Measurements from ENCODE around the gene ATXN1.

The ATXN1 gene

DNA sequence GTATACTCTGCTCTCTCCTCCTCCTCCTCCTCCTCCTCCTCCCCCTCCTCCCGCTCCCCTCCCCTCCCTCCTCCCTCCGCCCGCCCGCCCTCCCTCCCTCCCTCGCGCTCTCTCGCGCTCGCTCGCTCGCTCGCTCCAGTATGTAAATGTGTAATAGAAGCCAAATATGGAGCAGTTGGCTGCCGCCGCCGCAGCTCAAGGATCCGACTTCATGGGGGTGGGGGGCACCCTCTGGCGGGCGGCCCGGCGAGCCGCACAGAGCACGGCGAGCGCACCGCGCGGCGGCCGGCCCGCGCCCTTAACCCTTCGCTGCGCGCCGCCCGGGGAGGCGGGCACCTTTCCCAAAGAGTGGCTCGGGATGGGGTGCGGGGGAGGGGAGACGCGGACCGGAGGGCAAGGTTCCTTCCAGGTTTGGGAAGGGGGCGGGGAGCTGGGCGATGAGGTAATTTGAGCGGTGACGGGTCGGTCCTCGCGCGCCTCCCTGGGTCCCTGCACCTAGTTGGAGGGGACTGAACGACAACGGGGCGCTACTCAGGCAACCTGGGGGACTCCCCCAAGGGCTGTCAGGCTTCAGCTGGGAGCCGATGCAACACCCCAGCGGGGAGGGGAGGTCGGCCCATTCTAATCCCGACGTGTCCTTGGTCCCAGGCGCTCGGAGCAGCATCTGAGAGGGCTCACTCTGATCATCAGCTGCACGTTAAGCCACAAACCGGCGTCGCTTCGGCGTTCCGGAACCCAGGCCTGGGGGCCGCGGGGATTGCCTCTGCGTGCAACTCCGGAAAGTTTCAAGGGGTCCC, 409 bp upstream of the ATXN1 start:
- peak; percentile 76 for DNase-seq

DNA sequence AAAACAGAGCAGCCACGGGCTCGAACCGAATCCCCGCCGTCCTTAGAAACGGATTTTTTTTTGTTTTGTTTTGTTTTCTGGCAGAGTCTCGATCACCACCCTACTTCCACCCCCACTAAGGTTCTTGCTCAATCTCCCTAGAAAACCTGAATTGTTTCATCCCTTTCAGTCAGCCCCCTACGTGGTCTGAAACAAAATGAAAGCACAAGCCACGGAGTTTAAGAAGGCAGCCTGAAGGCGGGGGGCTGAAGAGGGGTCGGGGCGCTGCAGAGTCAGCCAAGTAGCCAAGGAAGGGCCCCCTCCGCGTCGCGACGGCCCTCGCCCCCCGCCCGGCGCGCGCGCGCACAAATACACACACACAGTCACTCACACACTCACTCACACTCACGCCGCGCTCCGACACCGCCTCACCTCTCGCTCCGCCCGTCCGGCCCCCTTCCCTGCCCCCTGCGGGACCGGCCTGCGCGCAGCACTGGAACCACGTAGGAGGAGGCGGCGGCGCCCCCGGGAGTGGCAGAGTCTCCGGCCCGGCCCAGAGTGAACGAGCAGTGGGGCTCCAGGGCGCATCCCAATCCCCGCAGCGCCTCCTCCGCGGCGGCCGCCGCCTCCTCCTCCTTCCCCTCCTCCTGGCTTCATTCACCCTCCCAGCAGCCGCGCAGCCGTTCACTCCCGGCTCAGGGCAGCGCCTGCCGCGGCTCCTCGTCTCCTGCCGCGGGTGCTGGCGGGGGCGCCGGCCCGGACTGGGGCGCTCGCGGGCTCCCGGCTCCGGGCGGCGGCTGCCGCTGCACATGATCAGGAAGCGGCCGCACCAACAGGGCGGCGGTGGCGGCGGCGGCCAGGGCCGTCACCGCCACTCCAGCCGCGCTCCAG, 1.4 kb downstream of the ATXN1 start:
- DNase-seq, result peak; percentile 60

DNA sequence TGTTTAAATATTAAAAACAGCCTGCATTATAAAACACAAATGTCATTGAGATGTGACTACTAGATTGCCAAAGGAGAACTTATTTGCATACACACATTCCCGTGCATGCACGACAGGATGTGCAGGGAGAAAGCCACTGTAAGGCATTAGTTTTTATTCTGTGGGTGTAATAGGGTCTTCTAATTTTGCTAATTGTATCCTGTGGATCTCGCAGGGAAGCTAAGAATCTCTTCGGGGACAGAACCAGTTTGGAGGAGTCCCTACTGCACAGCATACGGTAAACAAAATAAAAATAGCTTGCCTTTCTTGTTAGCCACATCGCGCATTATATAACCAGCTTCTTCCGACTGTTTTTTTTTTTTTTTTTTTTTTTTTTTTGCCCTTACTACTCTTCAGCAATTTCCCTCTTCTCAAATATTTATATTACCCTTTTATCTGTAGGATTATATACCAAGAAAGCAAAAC, 2.0 kb downstream of the ATXN1 start:
- DNase-seq, result no peak

DNA sequence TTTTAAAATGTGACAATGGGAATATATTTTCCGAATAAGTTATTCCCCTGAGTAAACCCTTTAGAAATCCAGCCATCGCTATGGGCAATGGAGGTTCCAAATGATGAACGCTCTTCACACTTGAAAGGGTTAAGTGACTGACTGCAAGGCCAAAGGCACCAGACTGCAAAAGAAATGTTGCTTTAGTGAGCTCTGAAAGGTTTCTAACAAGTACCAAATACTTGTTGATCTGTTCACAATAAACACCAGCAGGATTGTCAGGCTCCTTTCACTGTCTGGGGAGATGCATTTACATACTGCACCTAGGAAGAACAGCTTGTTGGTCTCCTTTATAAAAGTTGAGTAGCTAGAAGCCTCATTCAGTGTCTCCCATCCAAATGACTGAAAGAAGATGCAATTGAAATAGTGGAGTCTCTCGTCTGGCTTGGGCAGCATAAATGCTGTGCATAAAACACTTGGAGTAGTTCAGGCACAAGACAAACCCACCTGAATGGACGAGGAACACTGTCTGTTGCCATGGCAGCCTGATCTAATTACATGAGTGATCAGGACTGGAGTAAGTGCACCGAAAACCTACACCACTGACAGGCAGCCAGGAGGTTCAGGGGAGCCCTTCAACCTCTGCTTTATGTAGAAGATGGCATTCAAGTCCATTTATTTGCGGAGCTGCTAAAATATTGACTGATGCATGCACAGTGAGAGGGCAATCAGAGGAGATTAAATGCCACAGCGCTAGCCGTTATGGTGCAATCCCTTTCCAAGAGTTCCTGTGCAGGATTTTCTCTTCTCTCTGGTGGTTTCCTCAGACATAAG, 2.9 kb downstream of the ATXN1 start:
- DNase-seq, result no peak

DNA sequence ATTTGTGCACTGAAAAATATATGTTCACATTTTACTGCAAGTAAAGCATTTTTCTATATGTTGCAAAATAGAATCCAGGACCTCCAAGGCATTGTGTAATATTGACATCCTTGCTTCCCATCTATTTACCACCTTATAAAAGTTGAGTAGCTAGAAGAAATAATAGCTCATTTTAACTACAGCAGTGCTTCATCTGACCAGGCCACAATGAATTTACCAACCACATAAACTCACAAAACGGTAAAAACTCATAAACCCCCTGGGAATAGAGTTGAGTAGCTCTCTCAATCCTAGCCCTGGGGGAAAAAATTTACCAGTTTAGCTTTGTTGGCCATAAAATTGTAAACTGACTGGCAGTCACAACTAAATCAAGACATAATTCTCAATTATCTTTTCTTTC, 3.9 kb downstream of the ATXN1 start:
- no peak for DNase-seq

DNA sequence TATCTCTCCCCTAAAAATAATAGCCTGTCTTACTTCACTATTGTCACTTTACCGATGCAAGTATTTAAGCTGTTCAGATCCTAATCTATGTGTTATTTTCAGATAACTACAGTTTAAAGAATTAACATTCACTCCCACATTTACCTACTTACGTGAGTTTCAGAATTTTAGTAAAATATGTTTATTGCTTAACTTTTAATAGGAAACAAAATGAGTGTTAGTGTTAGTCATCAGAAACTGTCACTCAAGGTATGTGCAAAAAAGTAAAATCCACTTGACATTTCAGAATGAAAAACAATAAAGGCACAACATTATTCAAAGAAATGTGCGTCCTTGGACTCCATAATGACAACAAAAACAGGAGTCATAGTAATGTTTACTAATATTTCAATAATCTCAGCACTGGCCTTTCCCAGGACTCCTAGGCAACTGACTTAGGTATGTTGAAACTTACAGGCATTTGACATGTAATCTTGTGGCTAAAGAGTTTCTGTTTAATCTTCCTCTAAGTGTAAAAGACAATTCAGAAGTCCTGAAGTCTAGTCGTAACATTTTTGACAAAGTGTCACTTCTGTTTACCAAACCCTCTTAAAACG, 4.5 kb downstream of the ATXN1 start:
- no peak for DNase-seq

DNA sequence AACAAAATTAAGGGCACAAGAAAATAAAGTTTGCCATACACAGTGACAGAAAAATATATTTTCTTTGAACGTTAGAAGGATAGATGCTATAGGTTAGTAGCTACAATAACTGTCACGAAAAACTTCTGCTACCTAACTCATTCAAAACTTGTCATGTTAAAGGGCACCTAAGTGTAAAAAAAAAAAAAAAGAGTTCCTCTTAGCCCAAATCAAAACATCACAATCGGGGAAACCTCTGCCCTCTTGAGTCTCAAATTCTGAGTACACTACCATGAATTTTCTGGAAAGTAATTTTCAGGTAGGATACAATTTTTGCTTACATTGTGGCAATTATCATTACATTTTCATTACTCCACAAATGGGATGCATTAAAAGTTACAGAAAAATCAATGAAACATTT, 5.7 kb downstream of the ATXN1 start:
- no peak for DNase-seq

DNA sequence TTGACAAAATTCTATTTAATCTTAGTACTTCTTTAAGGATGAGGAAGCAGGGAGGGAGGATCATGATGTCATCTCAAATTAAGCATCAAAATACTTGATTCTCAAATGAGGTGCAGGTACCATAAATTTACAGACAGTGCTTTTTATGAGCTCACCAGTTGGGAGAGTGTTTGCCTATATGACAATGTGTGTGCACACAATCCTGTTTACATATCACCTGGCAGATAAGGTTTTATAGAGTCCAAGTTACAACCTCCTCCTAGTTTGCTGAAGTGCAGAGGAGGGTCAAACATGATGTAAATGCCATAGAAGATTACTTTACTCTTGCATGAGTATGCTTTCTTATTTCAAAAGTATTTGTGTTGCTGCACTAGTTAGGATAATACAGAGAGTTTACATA, 6.4 kb downstream of the ATXN1 start:
- no peak for DNase-seq

DNA sequence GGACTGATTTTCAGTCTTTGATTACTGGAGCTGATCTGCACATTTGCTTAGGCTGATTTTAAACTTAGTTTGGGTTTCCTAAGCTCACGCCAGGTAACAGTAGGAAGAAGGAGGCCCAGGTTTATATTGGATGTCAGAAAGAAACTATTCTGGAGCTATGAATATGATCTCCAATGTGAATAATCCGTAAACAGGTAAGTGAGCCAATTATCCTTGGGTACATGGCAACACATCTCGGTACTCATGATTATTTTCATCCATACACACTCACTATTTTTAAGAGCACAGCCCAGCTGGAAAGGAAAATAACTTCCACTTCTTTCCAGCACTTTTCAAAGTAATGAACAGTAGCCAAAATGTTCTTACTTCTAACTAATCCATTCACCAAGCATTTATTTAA, 7.0 kb downstream of the ATXN1 start:
- no peak for DNase-seq

DNA sequence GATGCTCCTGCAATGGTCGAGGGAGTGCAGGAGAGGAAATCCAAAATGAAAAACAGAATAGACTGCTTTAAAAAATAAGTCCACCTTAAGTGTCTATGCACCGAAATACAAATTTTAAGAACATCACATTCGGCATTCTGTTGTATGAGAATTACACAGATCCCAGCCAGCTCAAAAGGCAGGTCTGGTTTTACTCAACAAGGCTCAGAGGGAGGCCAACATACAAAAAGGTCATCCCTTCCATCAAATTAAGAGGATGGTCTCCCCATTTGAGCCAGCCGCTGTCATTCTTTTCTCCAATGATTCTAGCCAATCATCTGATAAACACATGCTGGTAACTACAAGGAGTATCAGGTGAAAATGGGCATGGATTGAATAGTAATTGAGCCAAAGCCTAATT, 7.9 kb downstream of the ATXN1 start:
- no peak for DNase-seq

DNA sequence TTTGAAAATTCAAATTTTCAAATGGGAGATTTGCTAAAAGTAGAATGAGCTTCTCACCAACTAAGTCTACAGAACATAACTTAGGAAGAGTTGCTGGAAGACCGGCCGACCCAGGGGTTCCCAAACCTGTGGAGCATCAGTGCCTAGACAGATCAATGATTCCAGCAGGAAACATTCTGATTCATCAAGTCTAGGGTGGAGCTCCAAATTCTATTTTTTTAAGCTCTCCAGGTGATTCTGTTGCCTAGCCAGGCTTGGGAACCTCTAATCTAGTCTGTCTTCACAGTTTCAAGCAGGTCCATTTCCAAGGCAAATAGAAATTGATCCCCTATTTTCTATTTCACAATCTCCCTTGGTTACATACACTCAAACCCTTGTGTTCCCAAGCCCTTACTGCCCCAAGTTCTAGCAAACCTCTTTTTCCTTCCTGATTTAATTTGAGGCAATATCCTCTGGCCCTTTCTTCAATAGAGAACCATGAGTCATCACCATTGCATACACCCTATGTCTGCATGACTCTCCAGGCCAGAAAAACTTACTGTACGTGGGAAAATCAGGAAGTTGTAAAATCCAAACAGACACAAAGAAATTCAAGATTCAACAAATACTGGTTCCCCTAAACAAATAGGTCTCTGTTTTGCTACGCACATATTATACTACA, 8.9 kb downstream of the ATXN1 start:
- DNase-seq, result no peak

DNA sequence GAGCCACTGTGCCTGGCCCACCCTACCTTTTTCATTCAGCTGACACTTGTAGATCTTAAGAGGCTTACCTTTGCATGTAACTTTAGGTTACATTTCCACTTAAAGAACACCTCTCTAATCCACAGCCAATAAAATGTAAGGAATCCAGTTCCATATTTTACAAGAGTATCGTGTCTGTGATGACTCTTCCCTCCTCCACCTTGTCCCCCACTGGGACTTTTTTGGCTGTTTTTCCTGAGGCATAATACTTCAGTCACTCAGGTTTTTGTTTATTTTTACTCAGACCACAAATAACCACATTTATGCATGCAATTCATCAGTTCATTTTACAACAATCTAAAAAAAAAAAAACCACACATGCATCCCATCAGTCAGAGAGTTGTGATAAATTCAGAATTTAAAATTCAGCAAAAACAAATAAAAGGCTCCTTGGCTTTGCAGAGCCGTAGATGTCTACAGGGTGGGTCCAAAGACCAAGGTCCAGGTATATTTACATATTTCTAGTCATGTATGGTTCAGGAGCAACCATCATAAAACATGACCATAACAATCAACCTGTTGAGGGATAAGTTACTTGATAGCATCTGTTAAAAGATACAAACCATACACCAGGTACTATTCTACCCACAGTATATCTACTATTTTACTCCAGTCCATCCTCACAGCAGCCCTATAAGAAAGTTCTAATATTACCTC, 9.9 kb downstream of the ATXN1 start:
- no peak for DNase-seq

DNA sequence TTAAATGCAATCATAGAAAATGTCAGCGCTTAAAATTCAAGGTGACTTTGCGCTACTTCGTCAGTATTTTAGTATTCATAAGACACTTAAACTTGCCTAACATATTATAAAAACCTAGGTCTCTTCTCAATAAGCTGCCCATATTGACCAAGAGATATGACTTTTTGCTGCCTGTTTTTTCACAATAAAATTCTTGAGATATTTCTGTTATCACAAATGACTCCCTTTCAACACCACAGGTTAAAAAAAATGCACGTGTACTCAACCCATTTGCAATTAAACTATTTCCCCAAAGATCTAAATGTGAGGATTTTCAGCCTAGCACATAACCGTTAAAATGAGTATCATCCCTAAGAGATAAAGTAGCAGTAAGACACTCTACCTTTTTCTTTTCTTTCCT, 10.7 kb downstream of the ATXN1 start:
- no peak for DNase-seq

DNA sequence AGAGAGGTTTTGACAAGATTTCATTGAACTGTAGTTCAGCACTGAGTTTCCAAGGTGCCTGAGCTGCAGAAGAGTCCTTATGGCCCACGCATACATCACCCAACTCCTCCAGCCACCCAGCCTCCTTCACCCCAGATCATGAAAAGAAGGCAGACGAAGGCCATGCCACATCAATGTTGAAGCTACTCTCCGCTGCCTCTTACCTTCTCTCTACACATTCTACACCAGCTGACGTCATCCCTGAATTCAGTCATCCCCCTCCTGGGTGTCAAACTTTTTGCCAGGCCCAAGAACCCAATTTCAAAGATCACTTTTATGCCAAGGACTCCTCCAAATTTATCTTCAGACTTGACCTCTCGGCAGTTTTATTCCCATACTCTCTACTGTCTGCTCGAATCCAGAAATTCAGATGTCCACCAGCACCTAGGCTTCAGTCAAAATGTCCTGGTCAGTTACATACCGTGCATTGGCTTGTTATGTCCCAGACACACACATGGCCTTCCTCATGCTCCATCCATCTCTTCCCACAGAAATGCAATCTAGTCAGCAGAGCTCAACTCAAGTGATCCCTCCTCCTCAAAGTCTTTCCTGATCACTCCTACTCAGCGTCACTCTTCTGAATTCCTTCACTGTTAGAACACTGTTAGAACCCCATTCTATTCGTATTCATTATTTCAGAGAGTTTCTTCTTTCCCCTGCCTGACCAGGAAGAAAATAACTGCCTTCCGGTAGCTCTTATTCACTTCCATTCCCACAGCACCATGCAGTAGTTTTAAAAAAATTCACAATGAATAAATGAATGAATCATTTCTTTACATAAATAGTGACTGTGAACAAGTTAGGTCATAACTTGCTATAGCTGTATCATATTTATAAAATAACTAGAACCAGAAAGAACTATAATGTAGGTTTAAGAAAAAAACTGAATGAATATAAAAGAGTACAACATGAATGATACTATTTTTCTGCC, 11.5 kb downstream of the ATXN1 start:
- no peak for DNase-seq

DNA sequence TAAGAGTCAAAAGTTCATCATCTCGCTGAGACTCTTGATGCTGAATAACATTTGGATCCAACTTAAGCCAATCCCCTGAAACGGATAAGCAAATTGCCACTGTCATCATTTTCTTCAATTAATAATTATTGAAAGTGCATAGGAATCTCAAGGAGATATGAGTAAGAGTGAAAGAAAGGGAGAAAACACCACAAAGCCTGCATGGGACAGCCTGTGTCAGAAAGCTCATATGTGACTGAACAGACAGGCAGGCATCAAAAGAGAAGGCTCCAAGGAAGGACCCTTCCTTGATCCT, 13.3 kb downstream of the ATXN1 start:
- no peak for DNase-seq

DNA sequence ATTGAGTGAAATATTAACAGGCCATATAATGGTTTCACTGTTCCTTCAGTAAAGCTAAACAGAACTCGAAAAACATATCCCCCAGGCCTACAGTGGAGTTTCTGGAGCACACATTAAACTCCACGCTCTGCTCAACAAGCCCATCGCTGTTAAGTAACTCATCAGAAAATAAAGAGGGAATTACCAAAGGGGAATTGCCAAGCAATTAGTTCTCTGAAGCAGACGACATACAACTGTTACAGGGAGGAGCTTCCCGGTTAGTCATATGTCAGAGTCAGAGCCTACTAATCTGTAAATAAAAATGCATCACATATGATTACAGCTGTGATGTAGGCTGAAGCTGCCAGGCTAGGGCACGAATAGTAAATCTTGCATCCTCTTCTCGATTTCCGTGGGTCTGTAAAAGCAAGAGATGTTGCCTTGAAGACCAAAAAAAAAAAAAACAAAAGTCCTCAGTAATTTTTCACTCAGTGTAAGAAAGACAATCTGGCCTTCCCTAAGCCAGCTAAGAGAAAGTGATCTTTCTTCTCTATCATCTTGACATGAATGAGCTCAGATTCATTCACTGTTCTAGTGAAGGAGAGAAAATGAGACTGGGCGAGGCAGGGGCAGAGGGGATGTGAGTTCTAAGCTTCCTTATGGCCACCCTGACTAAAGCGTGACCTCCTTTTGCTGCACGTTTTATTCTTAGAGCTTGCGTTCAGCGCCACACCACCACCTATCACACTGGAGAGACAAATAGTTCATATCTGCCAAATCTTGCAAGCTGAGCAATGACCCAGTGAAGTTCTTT, 13.8 kb downstream of the ATXN1 start:
- DNase-seq, result no peak

DNA sequence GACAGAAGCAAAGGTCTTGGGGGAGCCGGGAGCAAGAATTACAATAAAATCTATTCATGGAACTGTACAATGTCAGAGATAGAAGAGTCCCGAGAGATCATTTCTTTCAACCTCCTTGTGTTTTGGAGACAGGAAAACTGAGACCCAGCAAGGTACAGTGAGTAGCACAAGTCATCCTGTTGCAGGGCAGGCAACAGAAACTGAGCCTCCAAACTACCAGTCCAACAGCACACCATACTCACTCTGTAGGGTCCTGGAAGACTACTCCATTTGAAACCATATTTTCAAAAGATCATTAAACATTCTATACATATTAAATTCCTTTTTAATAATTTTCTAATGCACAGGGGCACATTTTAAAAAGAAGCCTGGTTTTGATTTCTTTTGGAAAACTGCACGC, 14.4 kb downstream of the ATXN1 start:
- DNase-seq, result no peak

DNA sequence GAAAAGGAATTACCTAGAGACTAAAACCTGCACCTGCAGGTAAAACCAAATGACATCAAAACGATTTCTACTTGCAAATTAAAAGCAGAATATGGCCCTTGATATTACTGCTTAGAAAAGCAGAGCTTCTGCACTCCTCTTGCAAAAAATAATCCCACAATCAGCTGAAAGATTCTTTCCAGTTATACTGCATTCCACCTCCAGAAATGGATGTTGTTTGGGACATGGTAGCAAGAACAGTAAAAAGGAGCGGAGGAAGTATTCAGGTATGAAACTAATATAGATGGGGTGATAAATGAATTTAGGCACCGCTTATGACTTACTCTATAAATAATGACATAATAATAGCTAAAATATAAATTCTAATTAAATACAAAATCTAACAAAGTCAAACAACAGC, 14.9 kb downstream of the ATXN1 start:
- DNase-seq, result no peak

DNA sequence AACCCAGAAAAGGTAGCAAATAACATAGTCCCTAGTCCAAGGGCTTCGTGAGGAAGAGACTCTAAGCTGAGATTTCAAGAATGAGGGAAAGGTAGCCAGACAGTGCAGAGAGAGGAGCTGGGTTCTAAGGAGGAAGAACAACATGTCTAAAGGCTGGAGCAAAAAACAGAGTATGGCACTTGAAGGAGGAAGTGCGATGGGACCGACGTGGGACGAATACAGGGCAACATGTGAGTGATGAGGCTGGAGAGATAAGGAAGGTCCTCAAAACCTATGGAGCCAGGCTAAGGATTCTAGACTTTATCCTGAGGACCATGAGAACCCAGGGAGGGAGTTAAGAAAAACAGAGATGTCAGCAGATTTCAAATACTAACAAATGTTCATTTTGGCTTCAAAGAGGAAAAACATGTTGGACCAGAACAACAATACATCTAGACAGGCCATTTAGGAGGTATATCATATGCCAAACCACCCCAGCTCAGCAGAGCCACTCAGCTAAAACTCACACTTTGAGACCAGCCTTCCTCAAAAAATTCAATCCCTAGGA, 17.5 kb downstream of the ATXN1 start:
- no peak for DNase-seq

DNA sequence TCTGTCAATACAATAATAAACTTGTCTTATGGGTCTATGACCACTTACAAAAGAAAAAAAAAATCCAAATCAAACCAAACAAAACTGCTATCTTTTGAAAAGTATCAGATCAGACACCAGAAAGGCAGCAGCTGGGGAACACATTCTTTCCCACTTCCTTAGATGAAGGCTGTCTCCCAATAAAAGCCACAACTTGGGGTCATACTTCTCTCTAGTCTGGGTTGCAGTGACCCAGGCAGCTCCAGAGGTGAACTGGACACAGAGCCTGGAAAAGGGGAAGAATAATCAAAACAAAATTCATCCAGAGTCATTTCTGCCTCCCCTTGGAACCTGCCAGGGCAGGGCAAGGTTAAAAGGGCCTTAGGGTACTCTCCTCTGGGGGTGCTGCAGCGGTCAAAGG, 19.1 kb downstream of the ATXN1 start:
- no peak for DNase-seq

Data from activated CD4-positive, alpha-beta T cell treated with anti-CD3 and anti-CD28 coated beads for 1 hour (primary cell).